HepG2 (cell line): Measurements from ENCODE around the gene AGR3. TPM values are rescaled to one million over a fixed set of nuclear protein-coding genes. Genes with fewer than 3 reads are reported as not detected.
A peak's percentile ranks its signal among the peaks of the same experiment; 100 is the strongest.

Source experiments
- CEBPG ChIP-seq: IDR thresholded peaks from 2 replicates; pipeline ENCODE4 v1.6.1; 2016
- FLYWCH1 ChIP-seq: sonication (generic); formaldehyde crosslinking; IDR thresholded peaks from 2 replicates; pipeline ENCODE4 v1.8.1; 2023; ENCODE audit warnings: mild to moderate bottlenecking, missing genetic modification reagents
- GLI4 ChIP-seq: sonication (generic); formaldehyde crosslinking; IDR thresholded peaks from 2 replicates; pipeline ENCODE4 v1.5.1; 2020; ENCODE audit warnings: missing genetic modification reagents, mild to moderate bottlenecking, moderate library complexity, borderline replicate concordance
- HNRNPLL ChIP-seq: fragments of 200-400 bp; formaldehyde crosslinking; IDR thresholded peaks from 2 replicates; pipeline ENCODE4 v1.6.1; 2017; ENCODE audit warnings: mild to moderate bottlenecking, low read depth, low read length; ENCODE audit not compliant: poor library complexity, severe bottlenecking
- JUN ChIP-seq: sonication (generic); formaldehyde crosslinking; IDR thresholded peaks from 2 replicates; pipeline ENCODE4 v1.4.0; 2020; ENCODE audit warnings: mild to moderate bottlenecking, missing genetic modification reagents
- MTA3 ChIP-seq: sonication (generic); formaldehyde crosslinking; IDR thresholded peaks from 2 replicates; pipeline ENCODE4 v1.4.0; 2020; ENCODE audit warnings: missing genetic modification reagents
- MTF1 ChIP-seq: sonication (generic); formaldehyde crosslinking; IDR thresholded peaks from 2 replicates; pipeline ENCODE4 v1.5.0; 2020; ENCODE audit warnings: missing genetic modification reagents
- NCOA2 ChIP-seq: sonication (generic); formaldehyde crosslinking; IDR thresholded peaks from 2 replicates; pipeline ENCODE4 v1.8.0; 2022; ENCODE audit warnings: inconsistent platforms
- NRL ChIP-seq: sonication (generic); formaldehyde crosslinking; IDR thresholded peaks from 2 replicates; pipeline ENCODE4 v1.5.0; 2020; ENCODE audit warnings: missing genetic modification reagents, mild to moderate bottlenecking, moderate library complexity, borderline replicate concordance
- ZMYM4 ChIP-seq: sonication (generic); formaldehyde crosslinking; IDR thresholded peaks from 2 replicates; pipeline ENCODE4 v1.8.1; 2023; ENCODE audit warnings: mild to moderate bottlenecking, missing genetic modification reagents
- ZNF572 ChIP-seq: sonication (generic); formaldehyde crosslinking; IDR thresholded peaks from 2 replicates; pipeline ENCODE4 v1.5.1; 2020; ENCODE audit warnings: mild to moderate bottlenecking, missing genetic modification reagents
- ZNF607 ChIP-seq: sonication (generic); formaldehyde crosslinking; IDR thresholded peaks from 2 replicates; pipeline ENCODE4 v1.5.1; 2020; ENCODE audit warnings: missing genetic modification reagents, mild to moderate bottlenecking, borderline replicate concordance
- ZNF619 ChIP-seq: sonication (generic); formaldehyde crosslinking; IDR thresholded peaks from 2 replicates; pipeline ENCODE4 v1.4.0; 2020; ENCODE audit warnings: mild to moderate bottlenecking, missing genetic modification reagents
- ZNF761 ChIP-seq: sonication (generic); formaldehyde crosslinking; conservative IDR thresholded peaks from 2 replicates; pipeline ENCODE4 v1.4.0; 2020; ENCODE audit warnings: mild to moderate bottlenecking, missing genetic modification reagents
- polyA plus RNA-seq, 8 experiments: library from polyadenylated mRNA; depleted of rRNA in 3 of 8; stranded (reverse) in 7 of 8; unstranded in 1 of 8; fragments of >200 nt; fragmentation: Illumina TruSeq in 4 of 8; extraction: Trizol in 4 of 8; gene quantifications; 2 replicates each; pipeline versions ENCODE4 v1.2.1 to v1.2.3, GENCODE V29; 2011 to 2016; ENCODE audit warnings: low read depth in 4 of 8, missing spikeins in 1 of 8, mixed read lengths in 1 of 8; ENCODE audit not compliant: insufficient read depth in 1 of 8
- total RNA-seq, 5 experiments: library from RNA; depleted of rRNA; stranded (reverse); fragments of >200 nt; fragmentation: Illumina TruSeq; extraction: Trizol; gene quantifications; 2 replicates each; pipeline ENCODE4 v1.2.3, GENCODE V29; 2016; ENCODE audit warnings: low read depth in 1 of 5
- TF ChIP-seq, protein P1 (sequence below): sonication (generic); formaldehyde crosslinking; IDR thresholded peaks from 2 replicates; pipeline ENCODE4 v1.4.0; 2020; ENCODE audit warnings: missing genetic modification reagents
- TF ChIP-seq, protein P2 (sequence below): sonication (generic); formaldehyde crosslinking; IDR thresholded peaks from 2 replicates; pipeline ENCODE4 v1.5.1; 2020; ENCODE audit warnings: mild to moderate bottlenecking, missing genetic modification reagents
- TF ChIP-seq, protein P3 (sequence below): IDR thresholded peaks from 2 replicates; pipeline ENCODE4 v1.6.1; 2016; ENCODE audit warnings: low read depth, missing genetic modification reagents, missing compliant biosample characterization

The AGR3 gene
- total and polyA plus RNA-seq, 2 of the 13 experiments (the other 11 are each of a cell fraction or from before 2014, with no cell fraction given) = not detected

DNA sequence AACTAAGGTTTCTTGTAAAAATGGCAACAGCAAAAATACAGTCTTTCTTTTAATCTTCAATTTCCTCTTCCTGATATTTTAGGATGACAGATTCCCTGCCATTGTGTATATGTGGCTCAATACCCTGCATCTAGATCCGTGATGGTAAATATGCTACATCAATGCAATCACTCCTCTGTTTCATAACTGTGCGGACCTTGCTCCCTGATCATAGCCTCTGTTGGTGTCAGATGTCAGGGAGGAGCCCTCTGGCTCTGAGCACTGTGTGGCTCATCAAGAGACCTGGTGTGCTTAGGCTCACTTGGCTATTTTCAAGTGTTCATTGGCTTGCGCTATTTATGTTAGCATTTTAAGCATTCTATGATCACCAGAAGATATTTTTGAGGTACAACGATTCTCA is 33.0 kb upstream of the AGR3 start (continued):
- TF ChIP-seq, protein P1, sequence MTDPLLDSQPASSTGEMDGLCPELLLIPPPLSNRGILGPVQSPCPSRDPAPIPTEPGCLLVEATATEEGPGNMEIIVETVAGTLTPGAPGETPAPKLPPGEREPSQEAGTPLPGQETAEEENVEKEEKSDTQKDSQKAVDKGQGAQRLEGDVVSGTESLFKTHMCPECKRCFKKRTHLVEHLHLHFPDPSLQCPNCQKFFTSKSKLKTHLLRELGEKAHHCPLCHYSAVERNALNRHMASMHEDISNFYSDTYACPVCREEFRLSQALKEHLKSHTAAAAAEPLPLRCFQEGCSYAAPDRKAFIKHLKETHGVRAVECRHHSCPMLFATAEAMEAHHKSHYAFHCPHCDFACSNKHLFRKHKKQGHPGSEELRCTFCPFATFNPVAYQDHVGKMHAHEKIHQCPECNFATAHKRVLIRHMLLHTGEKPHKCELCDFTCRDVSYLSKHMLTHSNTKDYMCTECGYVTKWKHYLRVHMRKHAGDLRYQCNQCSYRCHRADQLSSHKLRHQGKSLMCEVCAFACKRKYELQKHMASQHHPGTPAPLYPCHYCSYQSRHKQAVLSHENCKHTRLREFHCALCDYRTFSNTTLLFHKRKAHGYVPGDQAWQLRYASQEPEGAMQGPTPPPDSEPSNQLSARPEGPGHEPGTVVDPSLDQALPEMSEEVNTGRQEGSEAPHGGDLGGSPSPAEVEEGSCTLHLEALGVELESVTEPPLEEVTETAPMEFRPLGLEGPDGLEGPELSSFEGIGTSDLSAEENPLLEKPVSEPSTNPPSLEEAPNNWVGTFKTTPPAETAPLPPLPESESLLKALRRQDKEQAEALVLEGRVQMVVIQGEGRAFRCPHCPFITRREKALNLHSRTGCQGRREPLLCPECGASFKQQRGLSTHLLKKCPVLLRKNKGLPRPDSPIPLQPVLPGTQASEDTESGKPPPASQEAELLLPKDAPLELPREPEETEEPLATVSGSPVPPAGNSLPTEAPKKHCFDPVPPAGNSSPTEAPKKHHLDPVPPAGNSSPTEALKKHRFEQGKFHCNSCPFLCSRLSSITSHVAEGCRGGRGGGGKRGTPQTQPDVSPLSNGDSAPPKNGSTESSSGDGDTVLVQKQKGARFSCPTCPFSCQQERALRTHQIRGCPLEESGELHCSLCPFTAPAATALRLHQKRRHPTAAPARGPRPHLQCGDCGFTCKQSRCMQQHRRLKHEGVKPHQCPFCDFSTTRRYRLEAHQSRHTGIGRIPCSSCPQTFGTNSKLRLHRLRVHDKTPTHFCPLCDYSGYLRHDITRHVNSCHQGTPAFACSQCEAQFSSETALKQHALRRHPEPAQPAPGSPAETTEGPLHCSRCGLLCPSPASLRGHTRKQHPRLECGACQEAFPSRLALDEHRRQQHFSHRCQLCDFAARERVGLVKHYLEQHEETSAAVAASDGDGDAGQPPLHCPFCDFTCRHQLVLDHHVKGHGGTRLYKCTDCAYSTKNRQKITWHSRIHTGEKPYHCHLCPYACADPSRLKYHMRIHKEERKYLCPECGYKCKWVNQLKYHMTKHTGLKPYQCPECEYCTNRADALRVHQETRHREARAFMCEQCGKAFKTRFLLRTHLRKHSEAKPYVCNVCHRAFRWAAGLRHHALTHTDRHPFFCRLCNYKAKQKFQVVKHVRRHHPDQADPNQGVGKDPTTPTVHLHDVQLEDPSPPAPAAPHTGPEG (CRISPR knock-in tag) = no peak
- TF ChIP-seq HNRNPLL (no peak), JUN (CRISPR knock-in tag) (no peak), FLYWCH1 (CRISPR knock-in tag) (no peak), ZMYM4 (CRISPR knock-in tag) (peak; percentile 87), ZNF761 (CRISPR knock-in tag) (no peak), ZNF619 (no peak), MTF1 (CRISPR knock-in tag) (no peak), GLI4 (CRISPR knock-in tag) (no peak), CEBPG (CRISPR knock-in tag) (peak; percentile 86), ZNF607 (CRISPR knock-in tag) (no peak), NRL (no peak), NCOA2 (CRISPR knock-in tag) (peak; percentile 76), ZNF572 (CRISPR knock-in tag) (no peak), MTA3 (CRISPR knock-in tag) (no peak)
- TF ChIP-seq, protein P2, sequence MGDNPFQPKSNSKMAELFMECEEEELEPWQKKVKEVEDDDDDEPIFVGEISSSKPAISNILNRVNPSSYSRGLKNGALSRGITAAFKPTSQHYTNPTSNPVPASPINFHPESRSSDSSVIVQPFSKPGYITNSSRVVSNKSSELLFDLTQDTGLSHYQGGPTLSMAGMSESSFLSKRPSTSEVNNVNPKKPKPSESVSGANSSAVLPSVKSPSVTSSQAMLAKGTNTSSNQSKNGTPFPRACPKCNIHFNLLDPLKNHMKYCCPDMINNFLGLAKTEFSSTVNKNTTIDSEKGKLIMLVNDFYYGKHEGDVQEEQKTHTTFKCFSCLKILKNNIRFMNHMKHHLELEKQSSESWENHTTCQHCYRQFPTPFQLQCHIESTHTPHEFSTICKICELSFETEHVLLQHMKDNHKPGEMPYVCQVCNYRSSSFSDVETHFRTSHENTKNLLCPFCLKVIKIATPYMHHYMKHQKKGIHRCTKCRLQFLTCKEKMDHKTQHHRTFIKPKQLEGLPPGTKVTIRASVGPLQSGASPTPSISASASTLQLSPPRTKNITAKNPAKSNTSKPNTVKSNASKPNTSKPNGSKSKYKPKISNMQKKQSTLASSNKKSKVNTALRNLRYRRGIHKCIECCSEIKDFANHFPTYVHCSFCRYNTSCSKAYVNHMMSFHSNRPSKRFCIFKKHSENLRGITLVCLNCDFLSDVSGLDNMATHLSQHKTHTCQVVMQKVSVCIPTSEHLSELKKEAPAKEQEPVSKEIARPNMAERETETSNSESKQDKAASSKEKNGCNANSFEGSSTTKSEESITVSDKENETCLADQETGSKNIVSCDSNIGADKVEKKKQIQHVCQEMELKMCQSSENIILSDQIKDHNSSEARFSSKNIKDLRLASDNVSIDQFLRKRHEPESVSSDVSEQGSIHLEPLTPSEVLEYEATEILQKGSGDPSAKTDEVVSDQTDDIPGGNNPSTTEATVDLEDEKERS (CRISPR knock-in tag) = no peak
- TF ChIP-seq, protein P3, sequence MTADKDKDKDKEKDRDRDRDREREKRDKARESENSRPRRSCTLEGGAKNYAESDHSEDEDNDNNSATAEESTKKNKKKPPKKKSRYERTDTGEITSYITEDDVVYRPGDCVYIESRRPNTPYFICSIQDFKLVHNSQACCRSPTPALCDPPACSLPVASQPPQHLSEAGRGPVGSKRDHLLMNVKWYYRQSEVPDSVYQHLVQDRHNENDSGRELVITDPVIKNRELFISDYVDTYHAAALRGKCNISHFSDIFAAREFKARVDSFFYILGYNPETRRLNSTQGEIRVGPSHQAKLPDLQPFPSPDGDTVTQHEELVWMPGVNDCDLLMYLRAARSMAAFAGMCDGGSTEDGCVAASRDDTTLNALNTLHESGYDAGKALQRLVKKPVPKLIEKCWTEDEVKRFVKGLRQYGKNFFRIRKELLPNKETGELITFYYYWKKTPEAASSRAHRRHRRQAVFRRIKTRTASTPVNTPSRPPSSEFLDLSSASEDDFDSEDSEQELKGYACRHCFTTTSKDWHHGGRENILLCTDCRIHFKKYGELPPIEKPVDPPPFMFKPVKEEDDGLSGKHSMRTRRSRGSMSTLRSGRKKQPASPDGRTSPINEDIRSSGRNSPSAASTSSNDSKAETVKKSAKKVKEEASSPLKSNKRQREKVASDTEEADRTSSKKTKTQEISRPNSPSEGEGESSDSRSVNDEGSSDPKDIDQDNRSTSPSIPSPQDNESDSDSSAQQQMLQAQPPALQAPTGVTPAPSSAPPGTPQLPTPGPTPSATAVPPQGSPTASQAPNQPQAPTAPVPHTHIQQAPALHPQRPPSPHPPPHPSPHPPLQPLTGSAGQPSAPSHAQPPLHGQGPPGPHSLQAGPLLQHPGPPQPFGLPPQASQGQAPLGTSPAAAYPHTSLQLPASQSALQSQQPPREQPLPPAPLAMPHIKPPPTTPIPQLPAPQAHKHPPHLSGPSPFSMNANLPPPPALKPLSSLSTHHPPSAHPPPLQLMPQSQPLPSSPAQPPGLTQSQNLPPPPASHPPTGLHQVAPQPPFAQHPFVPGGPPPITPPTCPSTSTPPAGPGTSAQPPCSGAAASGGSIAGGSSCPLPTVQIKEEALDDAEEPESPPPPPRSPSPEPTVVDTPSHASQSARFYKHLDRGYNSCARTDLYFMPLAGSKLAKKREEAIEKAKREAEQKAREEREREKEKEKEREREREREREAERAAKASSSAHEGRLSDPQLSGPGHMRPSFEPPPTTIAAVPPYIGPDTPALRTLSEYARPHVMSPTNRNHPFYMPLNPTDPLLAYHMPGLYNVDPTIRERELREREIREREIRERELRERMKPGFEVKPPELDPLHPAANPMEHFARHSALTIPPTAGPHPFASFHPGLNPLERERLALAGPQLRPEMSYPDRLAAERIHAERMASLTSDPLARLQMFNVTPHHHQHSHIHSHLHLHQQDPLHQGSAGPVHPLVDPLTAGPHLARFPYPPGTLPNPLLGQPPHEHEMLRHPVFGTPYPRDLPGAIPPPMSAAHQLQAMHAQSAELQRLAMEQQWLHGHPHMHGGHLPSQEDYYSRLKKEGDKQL (CRISPR knock-in tag) = 0 out of 2 replicates have a peak, but pooled peaks have one; percentile 46
